Right renal pelvis (tissue), 4 donors: ENCODE data around the gene ZIC1. TPM values are rescaled to one million over a fixed set of nuclear protein-coding genes. Genes with fewer than 3 reads are reported as not detected.

ENCODE experiments used
- DNase-seq, 4 donors: peaks; one replicate each; pipeline ENCODE4 v3.0.0-alpha.2; 2013; ENCODE audit warnings: low read depth in 4 of 4, low spot score in 3 of 4, missing footprints in 1 of 4
- polyA plus RNA-seq, 4 donors: library from polyadenylated mRNA; unstranded; fragments of 120-200 nt; gene quantifications; one replicate each; pipeline ENCODE4 v1.2.1, GENCODE V29; 2013; ENCODE audit not compliant: insufficient read length in 4 of 4

ZIC1 gene
- under 1 TPM; 0.03 to 0.95 (median 0.52) TPM for polyA plus RNA-seq

GRCh38 chr3:147409143-147410115 lies at the start of gene ZIC1:
Gene ZIC1 (plus strand): TSS chr3:147409365. CDS start chr3:147410113, 748 bp downstream.
- no peak for DNase-seq

- DNase-seq: no peak
Measured at GRCh38 chr3:147360051-147360439, 49.1 kb upstream of the ZIC1 start.

- no peak for DNase-seq
Measured at GRCh38 chr3:147360646-147361453, 48.3 kb upstream of the ZIC1 start.

GRCh38 chr3:147361454-147362420 lies 47.4 kb upstream of the ZIC1 start:
- DNase-seq: no peak

- no peak for DNase-seq
Measured at GRCh38 chr3:147364771-147365170, 44.4 kb upstream of the ZIC1 start.

GRCh38 chr3:147365196-147366115 lies 43.7 kb upstream of the ZIC1 start:
- DNase-seq: no peak

- DNase-seq: no peak
Measured at GRCh38 chr3:147367676-147368075, 41.5 kb upstream of the ZIC1 start.

GRCh38 chr3:147368151-147368550 lies 41.0 kb upstream of the ZIC1 start:
- no peak for DNase-seq

- no peak for DNase-seq
Measured at GRCh38 chr3:147368561-147369221, 40.5 kb upstream of the ZIC1 start.

GRCh38 chr3:147369231-147369630 lies 39.9 kb upstream of the ZIC1 start:
- DNase-seq: no peak

GRCh38 chr3:147369661-147370123 lies 39.5 kb upstream of the ZIC1 start:
- no peak for DNase-seq

- no peak for DNase-seq
Measured at GRCh38 chr3:147370349-147370748, 38.8 kb upstream of the ZIC1 start.

- DNase-seq: no peak
Measured at GRCh38 chr3:147371140-147371539, 38.0 kb upstream of the ZIC1 start.

GRCh38 chr3:147371771-147372340 lies 37.3 kb upstream of the ZIC1 start:
- DNase-seq: no peak

GRCh38 chr3:147372525-147373027 lies 36.6 kb upstream of the ZIC1 start:
- no peak for DNase-seq

GRCh38 chr3:147373301-147373700 lies 35.9 kb upstream of the ZIC1 start:
- no peak for DNase-seq

- DNase-seq: no peak
Measured at GRCh38 chr3:147377412-147378367, 31.5 kb upstream of the ZIC1 start.
